HCT116 (cell line): ENCODE data around the gene CYP2C8. TPM values are rescaled to one million over a fixed set of nuclear protein-coding genes. Genes with fewer than 3 reads are reported as not detected.

ENCODE experiments used
- ATAC-seq: fragments of 200-7000 bp; cut with Tn5 transposase; 2 replicates; pipeline ENCODE4 v1.9.1; 2020; ENCODE audit warnings: mild to moderate bottlenecking, moderate library complexity
- BruUV-seq: library from RNA; stranded (reverse); fragments of 400-500 nt; replicated peaks from 2 replicates; lab custom pipeline; 2021; lab: Mats Ljungman, UMichigan
- CTCF ChIA-PET: fragments of 300-600 bp; sonication (Branson Sonifier 250); formaldehyde crosslinking; loops from one replicate; lab custom pipeline; 2021; ENCODE audit warnings: antibody characterized with exemption; lab: Charles Lee
- POLR2A ChIA-PET: fragments of 300-600, 350-600 bp; sonication (Branson Sonifier 250); formaldehyde crosslinking; loops from one replicate; lab custom pipeline; 2021; ENCODE audit warnings: antibody characterized with exemption; lab: Charles Lee
- RAD21 ChIA-PET, 2 experiments: fragments of 300-600 bp; sonication (Branson Sonifier 250); formaldehyde crosslinking; loops; one replicate each; lab custom pipeline; 2023; ENCODE audit warnings: low total read pairs in 2 of 2; ENCODE audit not compliant: uncharacterized antibody in 2 of 2, unreplicated experiment in 2 of 2, low non-redundant PET in 1 of 2; lab: Charles Lee
- DNase-seq: peaks from one replicate; pipeline ENCODE4 v3.0.0-alpha.2; 2010; ENCODE audit warnings: low read depth, low spot score
- H2AFZ ChIP-seq: fragments of 200-600 bp; shearing (Covaris generic), sonication (generic); 2 replicates; pipeline ENCODE4 v1.6.1; 2017; ENCODE audit warnings: low read depth, mixed run types, mixed read lengths, antibody characterized with exemption, low read length; ENCODE audit not compliant: poor library complexity, severe bottlenecking
- H3K27ac ChIP-seq: 2 replicates; pipeline ENCODE4 v1.5.1; 2012; ENCODE audit warnings: low read depth, low read length
- H3K27me3 ChIP-seq: fragments of 200-600 bp; sonication (generic); 2 replicates; pipeline ENCODE4 v1.6.1; 2016; ENCODE audit warnings: mixed run types, low read length, mixed read lengths; ENCODE audit not compliant: insufficient read depth
- H3K36me3 ChIP-seq, 2 experiments: fragments of 200-500 bp in 1 of 2; fragments of 200-600 bp in 1 of 2; sonication (Bioruptor generic) in 1 of 2; sonication (generic) in 1 of 2; 2 replicates each; pipeline versions ENCODE4 v1.5.1 to v1.6.1; 2014 to 2016; ENCODE audit warnings: low read length in 2 of 2, inconsistent platforms in 1 of 2, mixed read lengths in 1 of 2, mixed run types in 1 of 2; ENCODE audit not compliant: insufficient read depth in 2 of 2, control insufficient read depth in 1 of 2
- H3K4me1 ChIP-seq, 2 experiments: fragments of 200-600 bp in 1 of 2; sonication (generic) in 1 of 2; 2 replicates each; pipeline versions ENCODE4 v1.5.1 to v1.6.1; 2012 to 2017; ENCODE audit warnings: low read length in 2 of 2, inconsistent platforms in 1 of 2, mild to moderate bottlenecking in 1 of 2, mixed read lengths in 1 of 2, mixed run types in 1 of 2, moderate library complexity in 1 of 2; ENCODE audit not compliant: insufficient read depth in 2 of 2, control insufficient read depth in 1 of 2
- H3K4me2 ChIP-seq: fragments of 200-600 bp; sonication (generic); 2 replicates; pipeline ENCODE4 v1.6.1; 2017; ENCODE audit warnings: mixed run types, low read length, mixed read lengths
- H3K4me3 ChIP-seq, 2 experiments: fragments of 200-600 bp in 1 of 2; sonication (generic) in 1 of 2; replicated peaks in 1 of 2; 2 replicates each; pipeline ENCODE4 v1.5.1; 2011 to 2016; ENCODE audit warnings: low read length in 2 of 2, control low read depth in 1 of 2, low read depth in 1 of 2, mild to moderate bottlenecking in 1 of 2, mixed read lengths in 1 of 2, mixed run types in 1 of 2
- H3K79me2 ChIP-seq: fragments of 200-600 bp; sonication (generic); 2 replicates; pipeline ENCODE4 v1.6.1; 2017; ENCODE audit warnings: mild to moderate bottlenecking, mixed run types, low read length, moderate library complexity, mixed read lengths; ENCODE audit not compliant: insufficient read depth
- H3K9ac ChIP-seq: fragments of 200-600 bp; sonication (generic); 2 replicates; pipeline ENCODE4 v1.6.1; 2016; ENCODE audit warnings: low read length, mixed read lengths
- H3K9me2 ChIP-seq: fragments of 200-600 bp; sonication (generic), shearing (Covaris generic); 2 replicates; pipeline ENCODE4 v1.6.1; 2017; ENCODE audit warnings: mixed run types, mild to moderate bottlenecking, moderate library complexity; ENCODE audit not compliant: insufficient read depth
- H3K9me3 ChIP-seq, 2 experiments: fragments of 200-500 bp in 1 of 2; fragments of 200-600 bp in 1 of 2; sonication (Bioruptor generic) in 1 of 2; sonication (generic) in 1 of 2; 2 replicates each; pipeline ENCODE4 v1.6.1; 2014 to 2017; ENCODE audit warnings: low read length in 2 of 2, mixed read lengths in 2 of 2, inconsistent platforms in 1 of 2, low read depth in 1 of 2, mild to moderate bottlenecking in 1 of 2, mixed run types in 1 of 2, moderate library complexity in 1 of 2; ENCODE audit not compliant: control insufficient read depth in 1 of 2, insufficient read depth in 1 of 2
- H4K20me1 ChIP-seq: fragments of 200-600 bp; sonication (generic), shearing (Covaris generic); 2 replicates; pipeline ENCODE4 v1.6.1; 2017; ENCODE audit warnings: mixed run types, mild to moderate bottlenecking, moderate library complexity; ENCODE audit not compliant: insufficient read depth
- CBX3 ChIP-seq: IDR thresholded peaks from 2 replicates; pipeline ENCODE4 v1.6.1; 2012; ENCODE audit warnings: low read depth
- CEBPB ChIP-seq: IDR thresholded peaks from 2 replicates; pipeline ENCODE4 v1.6.1; 2012; ENCODE audit warnings: low read depth
- EGR1 ChIP-seq: IDR thresholded peaks from 2 replicates; pipeline ENCODE4 v1.6.1; 2012; ENCODE audit warnings: low read depth
- ELF1 ChIP-seq: IDR thresholded peaks from 2 replicates; pipeline ENCODE4 v1.6.1; 2012; ENCODE audit warnings: low read depth, borderline replicate concordance
- EZH2 ChIP-seq: fragments of 200-600 bp; sonication (generic); IDR thresholded peaks from 2 replicates; pipeline ENCODE4 v1.6.1; 2017; ENCODE audit warnings: antibody characterized with exemption, mixed run types
- JUND ChIP-seq: IDR thresholded peaks from 2 replicates; pipeline ENCODE4 v1.6.1; 2012
- MAX ChIP-seq: IDR thresholded peaks from 2 replicates; pipeline ENCODE4 v1.6.1; 2012
- POLR2A ChIP-seq: IDR thresholded peaks from 2 replicates; pipeline ENCODE4 v1.7.0; 2011; ENCODE audit warnings: borderline replicate concordance; ENCODE audit not compliant: insufficient read depth, insufficient read length; ENCODE audit errors: extremely low read depth
- POLR2AphosphoS5 ChIP-seq: IDR thresholded peaks from 2 replicates; pipeline ENCODE4 v1.6.1; 2011; ENCODE audit warnings: mild to moderate bottlenecking, low read depth, low read length, moderate library complexity
- RAD21 ChIP-seq: IDR thresholded peaks from 2 replicates; pipeline ENCODE4 v1.6.1; 2012; ENCODE audit warnings: low read depth, mild to moderate bottlenecking
- SP1 ChIP-seq: IDR thresholded peaks from 2 replicates; pipeline ENCODE4 v1.6.1; 2012; ENCODE audit warnings: low read depth
- SRF ChIP-seq: IDR thresholded peaks from 2 replicates; pipeline ENCODE4 v1.6.1; 2012; ENCODE audit warnings: low read depth
- TCF7L2 ChIP-seq: IDR thresholded peaks from 2 replicates; pipeline ENCODE4 v1.7.0; 2011; ENCODE audit warnings: borderline replicate concordance, inconsistent platforms; ENCODE audit not compliant: insufficient read depth, insufficient read length; ENCODE audit errors: extremely low read depth
- YY1 ChIP-seq: IDR thresholded peaks from 2 replicates; pipeline ENCODE4 v1.6.1; 2011; ENCODE audit warnings: low read length, low read depth, moderate library complexity, mild to moderate bottlenecking; ENCODE audit not compliant: insufficient replicate concordance; ENCODE audit errors: extremely low read depth
- intact Hi-C: fragments of 100-400 bp; cut with micrococcal nuclease; formaldehyde crosslinking; loops from 2 replicates; pipeline ENCODE4 v1.10.0; 2022
- total RNA-seq: library from RNA; stranded (reverse); gene quantifications from one replicate; pipeline ENCODE4 v1.2.1, GENCODE V29; 2021; ENCODE audit not compliant: unreplicated experiment
- TF ChIP-seq, protein P1 (sequence below), 3 experiments: fragments of 200-600 bp in 1 of 3; sonication (generic) in 1 of 3; IDR thresholded peaks in 2 of 3; conservative IDR thresholded peaks in 1 of 3; 2 replicates each; pipeline ENCODE4 v1.5.1; 2012 to 2017; ENCODE audit warnings: low read depth in 2 of 3, low read length in 2 of 3, antibody characterized with exemption in 1 of 3, borderline replicate concordance in 1 of 3, control low read depth in 1 of 3, mild to moderate bottlenecking in 1 of 3, mixed read lengths in 1 of 3, mixed run types in 1 of 3, moderate library complexity in 1 of 3; ENCODE audit not compliant: insufficient read depth in 1 of 3

Gene CYP2C8
- total RNA-seq, 1 experiment from 2014 or later, result 0.47 TPM

DNA sequence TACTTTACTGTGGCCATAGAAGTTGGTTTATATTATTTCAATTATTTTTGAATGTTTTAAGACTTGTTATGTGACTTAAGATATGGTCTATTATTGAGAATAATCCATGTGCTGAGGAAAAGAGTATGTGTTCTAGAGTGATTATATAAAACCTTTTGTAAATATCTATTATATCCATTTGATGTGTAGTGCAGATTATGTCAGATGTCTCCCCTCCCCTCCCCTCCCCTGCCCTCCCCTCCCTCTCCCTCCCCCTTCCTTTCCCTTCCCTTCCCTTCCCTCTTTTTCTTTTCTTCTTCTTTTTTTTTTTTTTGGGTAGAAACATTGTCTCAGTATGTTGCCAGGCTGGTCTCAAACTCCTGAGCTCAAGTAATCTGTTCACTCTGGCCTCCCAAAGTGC is 8.3 kb upstream of the CYP2C8 start:
- no peak overlapping the region for H3K4me2 ChIP-seq
- TF ChIP-seq ELF1 (no peak), CBX3 (no peak), EGR1 (no peak), SP1 (no peak), MAX (no peak), CEBPB (no peak), RAD21 (no peak), YY1 (no peak), POLR2AphosphoS5 (no peak), EZH2 (no peak)
- no peak for ATAC-seq
- POLR2A ChIA-PET, result no interaction called here
- no peaks in the 10 kb centered on the region for H3K27me3 ChIP-seq
- no peak overlapping the region for H2AFZ ChIP-seq
- H3K4me1 ChIP-seq, result no peaks in the 10 kb centered on the region
- no peaks in the 10 kb centered on the region for H3K36me3 ChIP-seq
- no peaks in the 10 kb centered on the region for H4K20me1 ChIP-seq
- CTCF ChIA-PET, result no interaction called here
- no peak overlapping the region for H3K9ac ChIP-seq
- RAD21 ChIA-PET, result no interaction called here
- no peak overlapping the region for H3K27ac ChIP-seq
- DNase-seq, result no peak
- no peaks in the 10 kb centered on the region for H3K9me2 ChIP-seq
- BruUV-seq, result no TSS peak
- no peaks in the 10 kb centered on the region for H3K9me3 ChIP-seq
- intact Hi-C loops, result no loop called here
- H3K4me3 ChIP-seq, result no peak overlapping the region
- no peaks in the 10 kb centered on the region for H3K79me2 ChIP-seq

- BruUV-seq, result no TSS peak
- no peaks in the 10 kb centered on the region for H3K27me3 ChIP-seq
- DNase-seq, result no peak
These were observed 1.9 kb upstream of the CYP2C8 start for GRCh38 chr10:95071107-95071660.

More at GRCh38 chr10:95071107-95071660, 1.9 kb upstream of the CYP2C8 start:
- H3K36me3 ChIP-seq, result no peaks in the 10 kb centered on the region
- no peaks in the 10 kb centered on the region for H3K9me3 ChIP-seq
- ATAC-seq, result no peak
- H4K20me1 ChIP-seq, result no peaks in the 10 kb centered on the region
- H2AFZ ChIP-seq, result no peak overlapping the region
- POLR2A ChIA-PET, result no interaction called here
- no peak overlapping the region for H3K9ac ChIP-seq
- no peaks in the 10 kb centered on the region for H3K79me2 ChIP-seq
- no peaks in the 10 kb centered on the region for H3K4me1 ChIP-seq
- TF ChIP-seq, protein P1, sequence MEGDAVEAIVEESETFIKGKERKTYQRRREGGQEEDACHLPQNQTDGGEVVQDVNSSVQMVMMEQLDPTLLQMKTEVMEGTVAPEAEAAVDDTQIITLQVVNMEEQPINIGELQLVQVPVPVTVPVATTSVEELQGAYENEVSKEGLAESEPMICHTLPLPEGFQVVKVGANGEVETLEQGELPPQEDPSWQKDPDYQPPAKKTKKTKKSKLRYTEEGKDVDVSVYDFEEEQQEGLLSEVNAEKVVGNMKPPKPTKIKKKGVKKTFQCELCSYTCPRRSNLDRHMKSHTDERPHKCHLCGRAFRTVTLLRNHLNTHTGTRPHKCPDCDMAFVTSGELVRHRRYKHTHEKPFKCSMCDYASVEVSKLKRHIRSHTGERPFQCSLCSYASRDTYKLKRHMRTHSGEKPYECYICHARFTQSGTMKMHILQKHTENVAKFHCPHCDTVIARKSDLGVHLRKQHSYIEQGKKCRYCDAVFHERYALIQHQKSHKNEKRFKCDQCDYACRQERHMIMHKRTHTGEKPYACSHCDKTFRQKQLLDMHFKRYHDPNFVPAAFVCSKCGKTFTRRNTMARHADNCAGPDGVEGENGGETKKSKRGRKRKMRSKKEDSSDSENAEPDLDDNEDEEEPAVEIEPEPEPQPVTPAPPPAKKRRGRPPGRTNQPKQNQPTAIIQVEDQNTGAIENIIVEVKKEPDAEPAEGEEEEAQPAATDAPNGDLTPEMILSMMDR (IDR thresholded peaks at IDR 0.05 in 2 of 3, conservative IDR thresholded peaks at IDR 0.05 in 1 of 3; ENCODE audit: borderline replicate concordance in 1 of 3, insufficient read depth in 1 of 3, low read depth in 2 of 3, low read length in 2 of 3), result no peak
- no peak for TF ChIP-seq TCF7L2
- no peak for TF ChIP-seq ELF1
- no peak for TF ChIP-seq SP1
- no peak for TF ChIP-seq POLR2AphosphoS5
- TF ChIP-seq SRF, result no peak
- TF ChIP-seq JUND, result no peak
- no peak for TF ChIP-seq POLR2A
- H3K9me2 ChIP-seq, result no peaks in the 10 kb centered on the region
- no peak overlapping the region for H3K4me2 ChIP-seq
- H3K4me3 ChIP-seq, result no peak overlapping the region
- intact Hi-C loops, result no loop called here
- H3K27ac ChIP-seq, result no peak overlapping the region
- RAD21 ChIA-PET, result no interaction called here
- CTCF ChIA-PET, result no interaction called here
